PFSK-1 (cell line): ENCODE data around the gene PGLYRP4. TPM values are rescaled to one million over a fixed set of nuclear protein-coding genes. Genes with fewer than 3 reads are reported as not detected.

ENCODE experiments used
- FOXP2 ChIP-seq: optimal IDR thresholded peaks from 2 replicates; pipeline ENCODE3; 2011; ENCODE audit warnings: borderline replicate concordance, control low read depth, inconsistent platforms; ENCODE audit not compliant: insufficient read depth; ENCODE audit errors: extremely low read length, extremely low read depth
- POLR2AphosphoS5 ChIP-seq: IDR thresholded peaks from 2 replicates; pipeline ENCODE4 v1.6.1; 2012; ENCODE audit warnings: low read depth, mild to moderate bottlenecking, control low read depth, low read length, moderate library complexity
- REST ChIP-seq, 2 experiments: IDR thresholded peaks; 2 replicates each; pipeline versions ENCODE4 v1.6.1 to v1.8.0; 2011 to 2012; ENCODE audit warnings: low read depth in 2 of 2, low read length in 2 of 2, control low read depth in 1 of 2, inconsistent platforms in 1 of 2, mild to moderate bottlenecking in 1 of 2, moderate library complexity in 1 of 2; ENCODE audit not compliant: insufficient read depth in 1 of 2
- SIN3A ChIP-seq: IDR thresholded peaks from 2 replicates; pipeline ENCODE4 v1.6.1; 2012; ENCODE audit warnings: mild to moderate bottlenecking, low read length, moderate library complexity, borderline replicate concordance; ENCODE audit not compliant: insufficient read depth
- TAF1 ChIP-seq: IDR thresholded peaks from 2 replicates; pipeline ENCODE4 v1.6.1; 2012; ENCODE audit warnings: low read length, control low read depth, borderline replicate concordance; ENCODE audit not compliant: insufficient read depth
- polyA plus RNA-seq: library from polyadenylated mRNA; unstranded; fragments of >200 nt; gene quantifications from one replicate; pipeline ENCODE4 v1.2.1, GENCODE V29; 2012; ENCODE audit warnings: low read depth, missing spikeins; ENCODE audit not compliant: insufficient read length

Gene PGLYRP4
- not detected for polyA plus RNA-seq

GRCh38 chr1:153348511-153349362 lies at the start of gene PGLYRP4:
PGLYRP4 (minus strand) TSS chr1:153348841; CDS start chr1:153347932, 909 bp downstream.
- no peak for TF ChIP-seq SIN3A
- no peak for TF ChIP-seq POLR2AphosphoS5
- no peak for TF ChIP-seq REST (IDR thresholded peaks at IDR 0.05; ENCODE audit: insufficient read depth in 1 of 2, low read depth in 2 of 2, low read length in 2 of 2)
- no peak for TF ChIP-seq TAF1
- TF ChIP-seq FOXP2: no peak

- TF ChIP-seq POLR2AphosphoS5: no peak
- TF ChIP-seq FOXP2: no peak
Measured at GRCh38 chr1:153397924-153398651, 49.4 kb upstream of the PGLYRP4 start.

- TF ChIP-seq TAF1: no peak
Measured at GRCh38 chr1:153397051-153397923, 48.6 kb upstream of the PGLYRP4 start.

- TF ChIP-seq POLR2AphosphoS5: no peak
- TF ChIP-seq REST (IDR thresholded peaks at IDR 0.05; ENCODE audit: insufficient read depth in 1 of 2, low read depth in 2 of 2, low read length in 2 of 2): no peak
- no peak for TF ChIP-seq SIN3A
- no peak for TF ChIP-seq FOXP2
- TF ChIP-seq TAF1: no peak
Measured at GRCh38 chr1:153396461-153396860, 47.8 kb upstream of the PGLYRP4 start.

GRCh38 chr1:153395776-153396175 lies 47.1 kb upstream of the PGLYRP4 start:
- no peak for TF ChIP-seq REST (IDR thresholded peaks at IDR 0.05; ENCODE audit: insufficient read depth in 1 of 2, low read depth in 2 of 2, low read length in 2 of 2)
- no peak for TF ChIP-seq SIN3A
- TF ChIP-seq TAF1: no peak
- TF ChIP-seq FOXP2: no peak
- TF ChIP-seq POLR2AphosphoS5: no peak
